ENCODE data around the gene OSGIN1.

The OSGIN1 gene, protein sequence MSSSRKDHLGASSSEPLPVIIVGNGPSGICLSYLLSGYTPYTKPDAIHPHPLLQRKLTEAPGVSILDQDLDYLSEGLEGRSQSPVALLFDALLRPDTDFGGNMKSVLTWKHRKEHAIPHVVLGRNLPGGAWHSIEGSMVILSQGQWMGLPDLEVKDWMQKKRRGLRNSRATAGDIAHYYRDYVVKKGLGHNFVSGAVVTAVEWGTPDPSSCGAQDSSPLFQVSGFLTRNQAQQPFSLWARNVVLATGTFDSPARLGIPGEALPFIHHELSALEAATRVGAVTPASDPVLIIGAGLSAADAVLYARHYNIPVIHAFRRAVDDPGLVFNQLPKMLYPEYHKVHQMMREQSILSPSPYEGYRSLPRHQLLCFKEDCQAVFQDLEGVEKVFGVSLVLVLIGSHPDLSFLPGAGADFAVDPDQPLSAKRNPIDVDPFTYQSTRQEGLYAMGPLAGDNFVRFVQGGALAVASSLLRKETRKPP

DNA sequence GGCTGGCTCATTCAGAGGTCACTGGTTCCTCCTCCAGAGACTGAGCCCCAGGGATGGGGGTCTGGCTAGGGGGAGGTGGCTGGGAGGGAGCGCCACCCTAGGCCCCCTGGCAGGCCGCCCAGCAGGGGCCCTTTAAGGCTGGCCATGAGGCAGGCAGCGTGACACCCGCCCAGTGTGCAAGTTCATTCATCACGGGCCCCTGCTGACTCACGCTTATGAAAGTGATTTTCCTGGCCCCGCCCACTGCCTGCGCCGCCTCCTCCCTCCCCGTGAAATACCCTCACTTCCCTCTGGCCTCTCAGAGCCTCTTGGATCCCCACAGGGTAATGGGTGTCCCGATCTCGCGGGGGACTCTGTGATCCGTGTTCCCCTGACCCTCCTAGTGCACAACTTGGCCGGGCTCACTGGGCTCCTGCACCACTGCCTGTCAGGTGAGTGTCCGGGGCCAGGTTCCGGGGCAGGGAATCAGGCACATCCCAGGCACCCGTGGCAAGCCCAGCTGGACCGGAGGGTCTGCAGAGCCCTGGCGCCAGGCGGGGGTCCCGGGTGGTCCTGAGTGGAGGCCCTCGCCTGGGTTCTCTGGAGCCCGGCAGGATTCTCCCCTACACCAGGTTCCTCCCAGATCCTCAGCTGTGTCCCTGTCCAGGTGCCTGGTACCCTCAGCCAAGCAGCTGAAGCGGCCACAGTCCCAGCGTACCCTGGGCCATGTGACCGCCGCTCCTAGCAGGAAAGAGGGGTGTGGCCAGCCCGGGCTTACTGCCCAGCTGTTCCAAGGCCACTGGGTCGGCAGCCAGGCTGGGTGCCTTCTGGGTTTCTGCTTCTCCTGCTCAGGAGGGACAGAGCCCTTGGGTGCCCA, at the start of gene OSGIN1:
OSGIN1 (plus strand) TSS at position 301 of the 856 bp plus-strand sequence. CDS start 4,432 bp downstream, outside the sequence.
- DNase-seq (ENCODE audit: low read depth in 3 of 3) = peak; percentile 67 to 79 (median 78)

DNA sequence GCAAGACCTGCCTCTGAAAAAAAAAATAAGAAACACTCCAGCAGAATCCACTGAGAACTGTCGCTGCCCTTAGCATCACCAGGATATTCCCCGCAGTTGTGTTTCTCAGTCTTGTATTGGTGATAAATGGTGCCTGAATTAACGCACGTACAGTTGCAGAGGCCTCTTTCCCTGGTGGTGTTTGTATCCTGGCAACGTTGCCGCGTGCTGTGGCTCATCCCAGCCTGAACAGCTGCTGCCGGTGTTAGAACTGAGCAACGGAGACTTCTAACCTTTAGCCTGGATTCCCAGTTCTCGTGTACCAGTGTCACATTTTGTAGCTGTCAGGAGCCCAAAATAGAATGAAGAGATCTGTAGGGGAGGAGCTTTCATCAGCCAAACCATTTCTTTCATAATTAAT, 49.3 kb upstream of the OSGIN1 start:
- DNase-seq (ENCODE audit: low read depth in 3 of 3) = no peak

DNA sequence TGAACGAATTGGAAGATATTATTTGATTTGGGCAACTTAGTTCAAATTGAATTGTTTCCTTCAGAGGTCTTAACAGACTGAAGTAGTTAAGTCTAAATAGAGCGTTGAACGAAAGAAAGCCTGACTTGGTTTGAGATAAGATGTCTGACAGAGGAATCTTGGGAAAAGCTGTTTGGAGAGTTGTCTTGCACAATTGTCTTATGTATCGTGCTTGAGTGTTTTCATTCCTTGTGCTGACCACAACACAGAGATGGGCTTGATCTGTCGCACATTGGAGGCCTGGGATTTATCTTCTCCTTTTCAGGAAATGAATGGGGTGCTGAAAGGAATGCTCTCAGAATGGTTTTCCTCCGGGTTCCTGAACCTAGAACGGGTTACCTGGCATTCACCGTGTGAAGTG, 46.4 kb upstream of the OSGIN1 start:
- no peak for DNase-seq (ENCODE audit: low read depth in 3 of 3)

DNA sequence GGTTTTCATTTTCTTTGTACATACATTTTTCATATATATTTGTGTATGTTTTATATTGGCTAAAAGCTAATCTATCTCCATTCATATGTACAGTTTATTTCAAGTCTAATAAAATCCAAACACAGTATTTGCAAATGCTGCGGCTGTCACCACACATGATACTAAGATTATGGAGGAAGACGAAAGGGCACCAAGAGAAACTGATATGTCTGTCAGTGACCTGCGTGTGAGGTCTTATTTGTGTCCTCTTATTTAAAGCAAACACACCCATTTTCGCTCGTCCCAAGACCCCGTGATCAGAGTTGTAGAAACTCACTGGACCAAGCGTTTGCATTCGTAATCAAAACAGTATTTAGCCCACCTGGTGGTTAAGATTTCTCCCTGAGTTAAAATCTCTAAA, 45.9 kb upstream of the OSGIN1 start:
- no peak for DNase-seq (ENCODE audit: low read depth in 3 of 3)

DNA sequence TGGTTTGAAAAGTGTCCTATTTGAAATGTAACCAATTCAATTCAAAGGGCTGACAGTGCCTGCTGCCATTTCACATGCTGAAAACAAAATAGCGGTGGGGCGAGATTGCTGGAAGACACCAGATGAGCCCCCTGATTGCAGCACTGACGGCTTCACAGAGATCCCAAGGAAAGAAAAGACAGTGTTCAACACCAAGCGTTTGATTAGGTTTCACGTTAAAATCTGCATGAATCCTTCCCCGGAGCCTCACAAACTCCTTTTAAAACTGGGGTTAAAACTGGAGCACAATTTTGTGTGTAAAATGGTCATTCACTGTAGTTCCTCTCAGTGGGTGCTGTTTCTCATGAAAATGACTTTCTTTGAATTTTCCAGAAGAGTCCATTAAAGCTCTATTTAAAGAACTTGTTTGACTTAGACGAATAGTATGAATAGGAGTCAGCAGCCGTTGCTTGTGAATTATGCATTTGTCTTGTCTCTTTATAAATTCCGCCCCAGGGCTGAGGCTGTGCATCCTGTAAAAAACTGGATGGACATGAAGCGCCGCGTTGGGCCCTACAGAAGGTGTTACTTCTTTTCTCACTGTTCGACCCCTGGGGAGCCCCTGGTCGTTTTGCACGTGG, 45.3 kb upstream of the OSGIN1 start:
- no peak for DNase-seq (ENCODE audit: low read depth in 3 of 3)

DNA sequence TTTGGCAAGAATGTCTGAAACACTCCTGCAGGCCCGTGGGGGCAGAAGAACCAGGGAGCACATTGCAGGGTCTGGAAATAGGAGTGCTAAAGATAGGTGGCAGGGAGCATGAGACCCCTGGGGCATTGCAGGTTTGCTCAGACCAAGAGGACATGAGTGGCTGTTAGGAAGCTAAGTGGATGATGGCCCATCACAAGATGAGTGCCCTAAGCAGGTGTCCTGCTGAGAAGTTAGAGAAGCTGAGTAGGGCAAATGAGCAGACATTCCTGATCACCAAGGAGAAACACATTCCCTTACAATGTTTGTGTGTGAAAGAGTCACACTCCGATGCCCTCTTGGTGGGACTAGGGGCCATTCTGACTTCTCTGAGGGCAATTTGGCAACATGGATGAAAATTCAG, 44.2 kb upstream of the OSGIN1 start:
- no peak for DNase-seq (ENCODE audit: low read depth in 3 of 3)

DNA sequence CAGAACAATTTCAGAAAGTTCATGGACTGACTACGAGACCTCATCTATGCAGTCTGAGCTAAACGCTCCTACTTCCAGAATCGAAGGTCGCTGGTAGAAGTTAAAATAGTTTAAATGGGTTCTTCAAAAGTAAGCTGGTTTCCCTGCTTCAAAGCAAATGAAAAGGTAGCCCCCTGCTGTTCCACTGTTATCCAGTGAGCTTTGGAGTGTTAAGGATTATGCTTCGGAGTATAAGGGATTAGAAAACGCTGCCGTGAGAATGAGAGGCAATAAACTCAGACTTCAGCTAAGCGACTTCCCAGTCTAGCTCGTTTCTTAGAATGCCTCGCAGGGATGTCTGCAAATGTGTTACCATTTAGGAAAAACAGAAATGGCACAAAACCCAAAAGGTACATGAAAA, 41.8 kb upstream of the OSGIN1 start:
- no peak for DNase-seq (ENCODE audit: low read depth in 3 of 3)

DNA sequence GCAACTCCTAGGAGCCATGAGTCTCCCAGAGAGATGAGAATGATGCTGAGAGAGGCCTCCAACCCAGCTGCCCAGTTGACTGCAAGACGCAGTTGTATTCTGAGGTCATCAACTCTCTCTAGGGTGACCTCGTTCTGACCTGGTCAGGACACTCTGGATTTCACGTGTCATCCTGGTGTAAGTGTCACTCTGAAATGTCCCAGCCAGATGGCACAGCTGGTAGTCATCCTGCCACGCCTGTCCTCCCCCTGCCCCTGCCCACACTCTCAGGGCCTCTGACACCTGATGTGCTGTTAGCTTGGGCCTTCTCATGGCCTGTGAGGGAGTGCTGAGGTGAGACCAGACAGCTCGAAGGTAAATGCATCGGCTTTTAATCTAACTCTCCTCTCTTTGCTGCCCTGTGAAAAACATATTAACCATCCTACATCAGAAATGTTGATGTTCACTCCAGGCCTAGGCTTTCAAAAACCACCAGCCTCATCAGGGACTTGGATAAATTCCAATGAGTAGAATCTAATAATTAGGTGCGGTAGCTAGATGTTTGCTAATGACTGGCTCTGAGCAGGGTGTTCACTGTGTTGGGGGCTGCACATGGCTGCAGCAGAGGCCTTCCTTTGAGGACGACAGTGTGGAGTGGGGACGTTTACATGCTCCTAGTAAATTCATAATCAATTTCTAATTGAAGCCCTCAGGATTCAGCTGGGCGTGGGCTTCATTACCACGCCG, 40.4 kb upstream of the OSGIN1 start:
- no peak for DNase-seq (ENCODE audit: low read depth in 3 of 3)

DNA sequence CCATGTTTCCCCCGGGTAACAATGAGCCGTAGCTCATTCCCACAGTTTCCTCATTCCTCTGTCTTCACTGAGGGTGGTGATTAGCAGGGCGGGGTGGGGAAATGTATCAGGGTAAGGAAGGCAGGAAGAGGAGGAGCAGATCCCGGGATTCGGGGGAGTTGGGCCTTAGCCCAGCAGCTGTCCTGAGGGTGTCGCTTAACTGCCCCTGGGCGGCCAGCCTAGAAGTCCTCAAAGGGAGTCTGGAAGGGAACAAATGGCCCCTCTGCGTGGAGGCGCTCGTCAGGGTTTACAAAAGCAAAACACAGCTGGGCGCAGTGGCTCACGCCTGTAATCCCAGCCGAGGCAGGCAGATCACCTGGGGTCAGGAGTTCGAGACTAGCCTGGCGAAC, 39.8 kb upstream of the OSGIN1 start:
- no peak for DNase-seq (ENCODE audit: low read depth in 3 of 3)

DNA sequence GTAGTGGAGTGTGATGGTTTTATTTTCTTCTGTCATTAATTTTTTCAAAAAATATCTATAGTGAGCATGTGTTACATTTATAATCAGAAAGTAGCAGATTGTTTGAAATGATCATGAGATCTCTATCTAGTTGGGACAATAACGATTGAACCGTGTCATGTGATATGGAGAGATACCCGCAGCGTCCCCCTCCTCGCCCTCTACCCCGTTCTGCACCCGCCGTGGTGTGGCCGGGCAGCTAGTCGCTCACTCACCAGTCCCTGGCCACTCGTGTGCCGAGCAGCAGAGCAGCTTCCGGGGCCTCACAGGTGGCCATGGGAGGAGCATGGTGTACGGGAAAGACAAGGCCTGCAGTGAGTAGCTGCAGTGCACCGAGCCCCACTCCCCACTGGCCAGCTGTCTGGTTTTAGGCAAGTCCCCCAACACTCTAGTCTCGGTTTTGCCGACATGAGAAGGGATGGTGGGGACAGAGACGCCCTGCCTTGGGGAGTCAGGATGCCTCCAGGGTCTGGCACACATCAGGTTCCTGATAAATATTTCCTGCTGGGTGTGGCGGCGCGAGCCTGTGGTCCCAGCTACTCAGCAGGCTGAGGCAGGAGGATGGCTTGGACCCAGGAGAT, 38.8 kb upstream of the OSGIN1 start:
- DNase-seq (ENCODE audit: low read depth in 3 of 3) = no peak

DNA sequence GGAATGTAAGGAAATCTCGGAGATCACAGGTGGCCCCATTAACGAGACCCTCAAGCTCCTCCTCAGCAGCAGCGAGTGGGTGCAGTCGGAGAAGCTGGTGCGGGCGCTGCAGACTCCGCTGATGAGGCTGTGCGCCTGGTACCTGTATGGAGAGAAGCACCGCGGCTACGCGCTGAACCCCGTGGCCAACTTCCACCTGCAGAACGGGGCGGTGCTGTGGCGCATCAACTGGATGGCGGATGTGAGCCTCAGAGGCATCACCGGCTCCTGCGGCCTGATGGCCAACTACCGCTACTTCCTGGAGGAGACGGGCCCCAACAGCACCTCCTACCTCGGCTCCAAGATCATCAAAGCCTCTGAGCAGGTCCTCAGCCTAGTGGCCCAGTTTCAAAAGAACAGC, 38.0 kb upstream of the OSGIN1 start:
- no peak for DNase-seq (ENCODE audit: low read depth in 3 of 3)

DNA sequence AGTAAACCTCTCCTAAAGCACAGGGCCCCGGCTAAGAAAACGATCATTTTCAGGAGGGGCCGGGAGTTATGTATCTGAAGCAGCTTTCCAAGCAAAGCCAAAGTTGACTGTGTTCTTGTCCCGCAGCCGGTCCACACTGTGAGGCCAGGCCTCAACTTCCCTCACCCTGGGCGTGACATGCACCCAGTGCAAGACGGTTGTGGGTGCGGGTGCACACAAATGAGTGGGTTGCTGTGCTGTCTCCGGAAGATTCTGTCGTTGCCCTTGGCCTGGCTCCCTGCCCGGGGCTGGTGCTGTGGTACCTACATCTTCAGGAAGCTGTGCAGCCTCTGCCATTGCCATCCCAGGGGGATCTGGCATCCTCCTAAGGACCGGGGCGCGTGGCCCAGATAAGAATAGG, 37.5 kb upstream of the OSGIN1 start:
- DNase-seq (ENCODE audit: low read depth in 3 of 3) = no peak

DNA sequence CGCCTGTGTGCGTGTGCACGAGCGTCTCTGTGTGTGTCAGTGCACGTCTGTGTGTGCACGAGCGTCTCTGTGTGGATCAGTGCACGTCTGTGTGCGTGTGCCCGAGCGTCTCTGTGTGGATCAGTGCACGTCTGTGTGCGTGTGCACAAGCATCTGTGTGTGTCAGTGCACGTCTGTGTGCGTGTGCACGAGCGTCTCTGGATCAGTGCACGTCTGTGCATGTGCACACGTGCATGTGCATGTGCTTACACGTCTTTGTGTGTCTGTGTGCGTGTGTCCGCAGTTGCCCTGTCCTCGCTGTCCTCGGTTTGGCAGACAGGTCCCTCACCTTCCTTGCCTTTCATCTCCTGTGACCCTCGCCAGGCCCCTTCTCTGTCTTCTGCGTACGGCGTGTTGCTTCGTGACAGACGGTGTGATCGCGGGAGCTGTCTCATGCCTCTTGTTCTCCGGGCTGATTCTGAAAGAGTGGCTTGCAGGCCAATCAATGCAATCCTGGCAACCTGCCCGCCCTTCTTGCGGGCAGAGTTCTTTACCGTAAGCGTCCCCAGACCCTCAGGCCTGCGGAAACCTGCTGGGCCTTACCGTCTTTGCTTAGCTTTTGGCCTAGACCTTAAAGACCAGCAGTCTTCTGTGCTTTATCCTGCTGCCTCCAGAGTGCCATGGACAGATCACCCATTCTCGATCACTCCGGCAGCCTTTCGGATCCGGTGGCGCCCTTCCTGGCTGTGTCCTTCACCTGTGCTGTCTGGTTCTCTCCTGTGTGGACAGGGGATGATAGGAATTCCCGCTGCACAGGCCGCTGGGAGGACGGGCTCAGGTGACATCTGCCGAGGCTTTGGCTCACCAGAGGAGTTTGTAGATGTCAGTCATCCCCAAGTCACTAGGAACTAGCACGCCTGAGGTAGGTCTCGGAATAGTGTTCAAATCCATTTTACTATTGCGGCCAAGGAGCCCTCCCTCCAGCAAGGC, 35.6 kb upstream of the OSGIN1 start:
- DNase-seq (ENCODE audit: low read depth in 3 of 3) = no peak

DNA sequence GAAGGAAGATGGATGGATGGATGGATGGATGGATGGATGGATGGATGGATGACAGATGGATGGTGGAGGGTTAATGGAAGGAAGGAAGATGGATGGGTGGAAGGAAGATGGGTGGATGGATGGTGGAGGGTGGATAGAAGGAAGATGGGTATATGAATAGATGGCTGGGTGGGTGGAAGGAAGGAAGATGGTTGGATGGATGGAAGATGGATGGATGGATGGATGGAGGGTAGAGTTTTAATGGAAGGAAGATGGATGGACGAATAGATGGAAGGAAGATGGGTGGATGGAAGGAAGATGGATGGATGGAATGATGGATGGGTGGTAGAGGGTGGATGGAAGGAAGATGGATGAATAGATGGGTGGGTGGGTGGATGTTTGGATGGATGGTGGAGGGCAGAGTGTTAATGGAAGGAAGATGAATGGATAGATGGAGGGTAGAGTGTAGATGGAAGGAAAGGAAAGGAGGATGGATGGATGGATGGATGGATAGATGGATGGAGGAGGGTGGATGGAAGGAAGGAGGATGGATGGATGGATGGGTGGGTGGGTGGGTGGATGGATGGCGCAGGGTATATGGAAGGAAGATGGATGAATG, 32.0 kb upstream of the OSGIN1 start:
- DNase-seq (ENCODE audit: low read depth in 3 of 3) = no peak

DNA sequence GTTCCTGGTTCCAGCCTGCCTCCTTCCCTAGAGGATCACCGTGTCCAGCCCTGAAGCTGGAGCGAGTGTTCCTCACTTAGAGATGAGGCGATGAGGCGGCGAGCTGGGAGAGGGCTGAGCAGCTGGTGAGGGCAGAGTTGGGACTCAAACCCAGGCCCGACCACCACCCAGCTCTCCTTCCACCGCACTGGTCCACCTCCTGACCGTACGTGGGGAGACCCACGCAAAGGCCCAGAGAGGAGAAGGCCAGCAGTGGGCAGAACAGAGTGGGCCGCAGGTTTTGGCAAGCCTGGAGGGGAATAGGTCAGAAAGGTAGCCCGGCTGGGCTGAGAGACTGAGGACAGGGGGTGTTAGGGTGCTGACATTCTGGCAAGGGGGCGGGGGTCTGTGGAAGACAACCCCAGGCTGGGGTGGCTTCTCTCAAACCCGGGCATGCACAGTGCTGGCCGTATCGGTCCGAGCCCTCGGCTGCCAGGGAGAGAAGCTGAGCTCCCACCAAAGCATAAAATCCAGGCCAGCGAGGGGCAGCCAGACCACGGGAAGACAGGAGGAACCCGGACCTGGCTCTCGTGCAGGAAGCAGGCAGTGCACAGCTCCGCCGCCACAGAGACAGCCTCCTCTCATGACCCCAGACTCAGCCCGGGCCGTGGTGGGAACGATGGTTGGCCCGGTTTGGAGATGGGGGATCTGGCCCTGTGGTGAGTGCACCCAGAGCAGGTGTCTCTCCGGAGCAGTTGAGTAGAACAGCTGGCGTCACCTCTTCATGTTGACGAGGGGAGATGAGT, 29.3 kb upstream of the OSGIN1 start:
- DNase-seq (ENCODE audit: low read depth in 3 of 3) = no peak

DNA sequence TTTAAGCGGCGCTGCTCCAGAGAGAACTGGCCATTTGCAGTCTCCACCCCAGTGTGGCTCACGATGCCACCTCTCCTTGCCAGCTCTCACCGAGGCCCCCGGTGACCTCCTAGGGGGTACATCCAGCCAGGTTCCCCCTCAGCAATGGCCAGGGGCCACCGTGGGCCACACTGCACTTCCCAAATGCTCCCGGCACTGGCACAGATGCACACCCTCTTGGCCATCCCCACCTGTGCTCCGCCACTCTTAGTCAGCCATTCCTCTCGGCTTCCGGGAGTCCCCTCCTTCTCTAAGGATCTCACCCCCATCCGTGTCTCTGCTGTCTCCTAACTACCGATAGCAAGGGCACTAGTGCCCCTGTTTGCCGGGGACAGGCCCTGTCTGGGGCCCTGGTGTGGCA, 28.4 kb upstream of the OSGIN1 start:
- DNase-seq (ENCODE audit: low read depth in 3 of 3) = no peak

DNA sequence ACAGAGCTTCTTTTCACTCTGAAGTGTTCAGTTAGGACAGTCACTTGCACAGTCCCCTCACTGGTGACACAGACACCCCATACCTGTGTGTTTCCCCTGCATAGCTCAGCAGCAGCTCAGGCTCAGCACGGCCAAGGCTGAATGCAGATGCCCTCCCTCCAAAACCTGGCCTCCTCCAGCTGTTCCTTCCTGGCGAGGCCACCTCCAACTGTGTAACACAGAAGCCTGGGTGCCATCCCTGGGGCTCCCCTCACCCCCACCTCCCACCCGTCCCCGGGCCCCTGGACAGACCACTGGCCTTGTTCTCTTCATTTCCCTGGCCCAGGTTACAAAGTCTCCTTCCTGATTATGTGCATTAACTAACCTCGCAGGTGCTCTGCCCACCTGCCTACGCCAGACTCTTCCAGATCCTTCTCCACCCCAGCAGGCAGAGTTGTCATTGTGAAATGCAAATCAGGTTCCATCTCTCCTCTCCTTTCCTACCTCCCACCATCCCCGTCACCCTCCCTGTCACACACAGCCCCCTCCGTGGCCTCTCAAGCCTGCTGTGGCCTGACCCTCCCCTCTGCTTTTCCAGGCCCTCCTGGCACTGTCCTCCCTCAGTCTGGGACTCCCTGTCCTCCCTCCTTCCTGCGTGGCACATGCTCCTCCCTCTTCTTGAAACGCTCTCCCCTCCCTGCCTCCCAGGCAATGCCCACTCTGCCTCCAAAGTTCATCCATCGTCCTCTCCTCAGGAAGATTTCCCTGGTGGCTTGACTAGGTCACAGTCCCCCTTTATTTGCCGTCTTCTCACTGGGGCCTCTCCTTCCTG, 27.7 kb upstream of the OSGIN1 start:
- no peak for DNase-seq (ENCODE audit: low read depth in 3 of 3)

Measured in stimulated activated CD4-positive, alpha-beta T cell treated with anti-CD3 and anti-CD28 coated beads, TNF-alpha, amount 100 ng/mL, for 48 hours (primary cell).